ES-I3 (cell line): ENCODE measurements around the gene LNPK.
A peak's percentile ranks its signal among the peaks of the same experiment; 100 is the strongest.
"Not testable (repeated sequence)": the region's sequence is repeated elsewhere in the genome, so short reads cannot be mapped to it uniquely, and the experiment has no call there.

Experiments
- H3K36me3 ChIP-seq: 2 replicates; pipeline ENCODE4 v1.6.1; 2013; ENCODE audit warnings: mild to moderate bottlenecking, low read length, control low read depth, moderate library complexity; ENCODE audit not compliant: insufficient read depth
- H3K4me1 ChIP-seq: 2 replicates; pipeline ENCODE4 v1.6.1; 2013; ENCODE audit warnings: mild to moderate bottlenecking, control low read depth, low read length; ENCODE audit not compliant: insufficient read depth
- H3K9ac ChIP-seq: 2 replicates; pipeline ENCODE4 v1.6.1; 2013; ENCODE audit warnings: low read depth, mild to moderate bottlenecking, low read length, moderate library complexity
- H3K9me3 ChIP-seq: 2 replicates; pipeline ENCODE4 v1.6.1; 2013; ENCODE audit warnings: mild to moderate bottlenecking, low read length, moderate library complexity; ENCODE audit not compliant: control insufficient read depth, insufficient read depth

The LNPK gene

GRCh38 chr2:176001281-176001915 is 669 bp downstream of the LNPK start:
- no peaks in the 10 kb centered on the region for H3K4me1 ChIP-seq
- no peaks in the 10 kb centered on the region for H3K36me3 ChIP-seq
- peak overlapping the region; percentile 75 for H3K9ac ChIP-seq
- H3K9me3 ChIP-seq = no peaks in the 10 kb centered on the region

DNA sequence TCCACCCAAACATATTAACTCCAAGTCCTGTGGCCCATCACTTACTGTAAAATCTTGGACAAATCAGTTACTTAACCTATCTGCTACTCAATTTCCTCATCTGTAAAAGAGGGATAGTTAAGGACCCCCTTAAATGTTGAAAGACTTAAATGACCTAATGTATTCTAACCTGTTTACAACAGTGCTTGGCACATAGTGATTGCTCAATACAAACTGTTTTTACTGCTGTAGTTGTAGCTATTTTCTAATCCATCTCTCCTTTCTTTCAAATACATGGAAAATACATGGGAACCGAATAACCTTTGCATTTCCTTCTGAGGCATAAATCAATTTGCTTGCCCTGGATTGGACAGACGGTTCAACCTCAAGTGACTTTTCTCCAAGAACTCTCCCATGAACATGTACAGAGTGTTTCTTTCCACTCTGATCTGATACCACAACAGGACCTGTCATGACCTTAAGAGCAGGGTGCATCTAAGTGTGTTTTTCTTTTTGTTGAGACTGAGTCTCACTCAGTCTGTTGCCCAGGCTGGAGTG is 2.7 kb downstream of the LNPK start:
- Histone ChIP-seq H3K9ac (no peak overlapping the region), H3K4me1 (no peaks in the 10 kb centered on the region), H3K36me3 (no peaks in the 10 kb centered on the region), H3K9me3 (no peaks in the 10 kb centered on the region)

GRCh38 chr2:175990099-175990498 is 12.0 kb downstream of the LNPK start:
- no peaks in the 10 kb centered on the region for H3K4me1 ChIP-seq
- no peaks in the 10 kb centered on the region for H3K36me3 ChIP-seq
- no peak overlapping the region for H3K9ac ChIP-seq
- H3K9me3 ChIP-seq = no peaks in the 10 kb centered on the region

DNA sequence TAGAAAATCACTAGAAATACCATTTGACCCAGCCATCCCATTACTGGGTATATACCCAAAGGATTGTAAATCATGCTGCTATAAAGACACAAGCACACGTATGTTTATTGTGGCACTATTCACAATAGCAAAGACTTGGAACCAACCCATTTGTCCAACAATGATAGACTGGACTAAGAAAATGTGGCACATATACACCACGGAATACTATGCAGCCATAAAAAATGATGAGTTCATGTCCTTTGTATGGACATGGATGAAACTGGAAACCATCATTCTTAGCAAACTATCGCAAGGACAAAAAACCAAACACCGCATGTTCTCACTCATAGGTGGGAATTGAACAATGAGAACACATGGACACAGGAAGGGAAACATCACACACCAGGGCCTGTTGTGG is 14.9 kb downstream of the LNPK start:
- not testable (repeated sequence) for H3K4me1 ChIP-seq, H3K9me3 ChIP-seq, H3K36me3 ChIP-seq, H3K9ac ChIP-seq

DNA sequence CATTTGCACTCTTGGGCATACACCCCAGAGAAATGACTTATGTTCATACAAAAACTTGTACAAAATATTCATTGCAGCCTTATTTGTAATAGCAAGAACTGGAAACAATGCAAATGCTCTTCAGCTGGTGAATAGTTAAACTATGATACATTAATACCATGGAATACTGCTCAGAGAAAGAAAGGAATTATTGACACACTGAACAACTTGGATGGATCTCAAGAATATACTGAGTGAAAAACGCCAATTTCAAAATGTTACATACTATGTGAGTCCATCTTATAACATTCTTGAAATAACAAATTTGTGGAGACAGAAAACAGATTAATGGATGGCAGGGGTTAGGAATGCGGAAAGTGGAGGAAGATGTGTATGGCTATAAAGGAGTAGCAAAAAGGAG is 17.2 kb downstream of the LNPK start:
- Histone ChIP-seq H3K9me3 (no peaks in the 10 kb centered on the region), H3K36me3 (no peaks in the 10 kb centered on the region), H3K9ac (no peak overlapping the region), H3K4me1 (no peaks in the 10 kb centered on the region)

DNA sequence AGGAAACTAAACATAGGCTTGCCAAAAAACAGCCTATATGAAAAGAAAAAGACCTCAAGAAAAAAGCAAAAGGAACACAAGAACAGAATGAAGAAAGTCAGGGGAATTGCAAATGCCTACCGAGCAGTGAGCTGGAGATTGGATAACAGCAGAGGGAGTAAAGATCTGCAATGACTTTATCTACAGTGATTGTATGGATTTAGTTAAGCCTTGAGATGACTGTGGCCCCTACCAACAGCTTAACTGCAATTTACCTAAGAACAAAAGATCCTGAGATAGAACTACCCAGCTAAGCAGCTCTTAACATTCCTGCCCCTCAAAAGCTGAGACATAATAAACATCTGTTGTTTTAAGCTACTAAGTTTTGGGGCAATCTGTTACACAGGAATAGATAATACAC is 20.5 kb downstream of the LNPK start:
- Histone ChIP-seq H3K4me1 (peaks cover 2% of the 10 kb centered on the region; the same call in 1 of the 2 replicates), H3K9me3 (no peaks in the 10 kb centered on the region), H3K36me3 (no peaks in the 10 kb centered on the region), H3K9ac (no peak overlapping the region)

- H3K4me1 ChIP-seq = peaks cover 4% of the 10 kb centered on the region; the same call in 1 of the 2 replicates
- no peaks in the 10 kb centered on the region for H3K36me3 ChIP-seq
- H3K9me3 ChIP-seq = peaks cover 3% of the 10 kb centered on the region; the same call in 1 of the 2 replicates
- H3K9ac ChIP-seq = no peak overlapping the region
Measured at GRCh38 chr2:175976391-175977157, 25.5 kb downstream of the LNPK start.

- H3K9ac ChIP-seq = no peak overlapping the region
- H3K4me1 ChIP-seq = peaks cover 4% of the 10 kb centered on the region; the same call in 1 of the 2 replicates
- no peaks in the 10 kb centered on the region for H3K36me3 ChIP-seq
- H3K9me3 ChIP-seq = peaks cover 3% of the 10 kb centered on the region; the same call in 1 of the 2 replicates
Measured at GRCh38 chr2:175973373-175973772, 28.7 kb downstream of the LNPK start.

DNA sequence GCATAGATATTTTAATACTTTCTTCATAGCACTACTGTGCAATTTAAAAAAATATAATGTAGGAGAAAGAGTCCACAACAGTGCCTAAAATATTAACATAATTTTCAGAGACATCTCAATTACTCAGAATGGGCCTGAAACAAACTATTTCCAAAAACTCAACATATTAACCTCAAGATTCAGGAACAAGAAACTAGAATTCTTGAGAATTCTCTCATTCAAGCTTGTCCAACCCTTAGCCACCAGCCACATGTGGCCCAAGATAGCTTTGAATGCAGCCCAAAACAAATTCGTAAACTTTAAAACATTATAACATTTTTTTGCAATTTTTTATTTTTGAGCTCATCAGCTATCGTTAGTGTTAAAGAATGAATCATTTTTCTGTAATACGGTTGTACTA is 35.2 kb downstream of the LNPK start:
- Histone ChIP-seq H3K9me3 (no peaks in the 10 kb centered on the region), H3K36me3 (no peaks in the 10 kb centered on the region), H3K9ac (no peak overlapping the region), H3K4me1 (no peaks in the 10 kb centered on the region)

- H3K9ac ChIP-seq = no peak overlapping the region
- no peaks in the 10 kb centered on the region for H3K9me3 ChIP-seq
- H3K4me1 ChIP-seq = no peaks in the 10 kb centered on the region
- H3K36me3 ChIP-seq = no peaks in the 10 kb centered on the region
Measured at GRCh38 chr2:175965773-175966172, 36.3 kb downstream of the LNPK start.

GRCh38 chr2:175964195-175964594 is 37.9 kb downstream of the LNPK start:
- no peaks in the 10 kb centered on the region for H3K4me1 ChIP-seq
- no peak overlapping the region for H3K9ac ChIP-seq
- H3K36me3 ChIP-seq = no peaks in the 10 kb centered on the region
- no peaks in the 10 kb centered on the region for H3K9me3 ChIP-seq

- H3K9me3 ChIP-seq, H3K9ac ChIP-seq, H3K4me1 ChIP-seq, H3K36me3 ChIP-seq: not testable (repeated sequence)
Measured at GRCh38 chr2:175963171-175963570, 38.9 kb downstream of the LNPK start.

DNA sequence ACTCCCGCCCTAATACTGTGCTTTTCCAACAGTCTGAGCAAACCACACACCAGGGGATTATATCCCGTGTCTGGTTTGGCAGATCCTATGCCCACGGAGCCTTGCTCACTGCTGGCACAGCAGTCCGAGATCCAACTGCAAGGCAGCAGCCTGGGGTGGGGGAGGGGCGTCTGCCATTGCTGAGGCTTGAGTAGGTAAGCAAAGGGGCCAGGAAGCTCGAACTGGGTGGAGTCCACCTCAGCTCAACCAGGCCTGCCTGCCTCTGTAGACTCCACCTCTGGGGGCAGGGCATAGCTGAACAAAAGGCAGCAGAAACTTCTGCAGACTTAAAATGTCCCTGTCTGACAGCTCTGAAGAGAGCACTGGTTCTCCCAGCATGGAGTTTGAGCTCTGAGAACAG is 44.2 kb downstream of the LNPK start:
- Histone ChIP-seq H3K36me3 (no peaks in the 10 kb centered on the region), H3K9me3 (no peaks in the 10 kb centered on the region), H3K9ac (no peak overlapping the region), H3K4me1 (no peaks in the 10 kb centered on the region)

- H3K9me3 ChIP-seq = no peaks in the 10 kb centered on the region
- no peaks in the 10 kb centered on the region for H3K36me3 ChIP-seq
- H3K4me1 ChIP-seq = no peaks in the 10 kb centered on the region
Measured at GRCh38 chr2:175955136-175955535, 46.9 kb downstream of the LNPK start.

GRCh38 chr2:175950512-175950911 is 51.6 kb downstream of the LNPK start:
- no peaks in the 10 kb centered on the region for H3K36me3 ChIP-seq
- H3K4me1 ChIP-seq = no peaks in the 10 kb centered on the region

More at GRCh38 chr2:175955136-175955535, 46.9 kb downstream of the LNPK start:
- no peak overlapping the region for H3K9ac ChIP-seq

More at GRCh38 chr2:175950512-175950911, 51.6 kb downstream of the LNPK start:
- H3K9me3 ChIP-seq = no peaks in the 10 kb centered on the region; the same call in 1 of the 2 replicates
- H3K9ac ChIP-seq = no peak overlapping the region
